Measurements from ENCODE around the gene ANGPT4.

Gene ANGPT4

GRCh38 chr20:833121-833449 is 83.0 kb downstream of the ANGPT4 start:
- H3K9ac ChIP-seq (ENCODE audit: low read length) = peak overlapping the region; percentile 84
- H3K36me3 ChIP-seq (ENCODE audit: low read length) = no peaks in the 10 kb centered on the region
- peaks cover 5% of the 10 kb centered on the region; the same call in 1 of the 2 replicates for H3K79me2 ChIP-seq (ENCODE audit: insufficient read depth, low read length)
- peak overlapping the region; percentile 91 for H3K4me2 ChIP-seq (ENCODE audit: low read depth, low read length, poor library complexity, severe bottlenecking)
- H3K27ac ChIP-seq (ENCODE audit: low read depth, low read length) = no peak overlapping the region
- H3K9me2 ChIP-seq (replicated peaks; ENCODE audit: insufficient read depth, low read length) = no peaks in the 10 kb centered on the region
- H3F3A ChIP-seq (ENCODE audit: insufficient read depth) = no peaks in the 10 kb centered on the region
- H2AFZ ChIP-seq (ENCODE audit: low read depth, low read length, severe bottlenecking) = peak overlapping the region; percentile 99
- TF ChIP-seq EZH2phosphoT487 (conservative IDR thresholded peaks at IDR 0.05; ENCODE audit: low read length) = no peak
- TF ChIP-seq CTCF (IDR thresholded peaks at IDR 0.05; ENCODE audit: insufficient read depth, low read length, poor library complexity, severe bottlenecking) = no peak
- peak overlapping the region; percentile 79 for H3K4me3 ChIP-seq (ENCODE audit: insufficient read depth, low read length, poor library complexity, severe bottlenecking)
- no peaks in the 10 kb centered on the region for H3K27me3 ChIP-seq (ENCODE audit: low read length)
- H4K20me1 ChIP-seq (ENCODE audit: low read depth, low read length) = no peaks in the 10 kb centered on the region
- no peaks in the 10 kb centered on the region for H3K9me3 ChIP-seq (ENCODE audit: insufficient read depth, low read length)

GRCh38 chr20:831956-832355 is 84.2 kb downstream of the ANGPT4 start:
- H3K79me2 ChIP-seq (ENCODE audit: insufficient read depth, low read length) = peaks cover 5% of the 10 kb centered on the region; the same call in 1 of the 2 replicates
- H3K9ac ChIP-seq (ENCODE audit: low read length) = no peak overlapping the region
- H3K27ac ChIP-seq (ENCODE audit: low read depth, low read length) = no peak overlapping the region
- no peaks in the 10 kb centered on the region for H3F3A ChIP-seq (ENCODE audit: insufficient read depth)
- H3K9me3 ChIP-seq (ENCODE audit: insufficient read depth, low read length) = no peaks in the 10 kb centered on the region
- H4K20me1 ChIP-seq (ENCODE audit: low read depth, low read length) = no peaks in the 10 kb centered on the region
- H3K36me3 ChIP-seq (ENCODE audit: low read length) = no peaks in the 10 kb centered on the region
- H3K27me3 ChIP-seq (ENCODE audit: low read length) = no peaks in the 10 kb centered on the region
- H3K4me2 ChIP-seq (ENCODE audit: low read depth, low read length, poor library complexity, severe bottlenecking) = no peak overlapping the region
- TF ChIP-seq EZH2phosphoT487 (conservative IDR thresholded peaks at IDR 0.05; ENCODE audit: low read length) (no peak), CTCF (IDR thresholded peaks at IDR 0.05; ENCODE audit: insufficient read depth, low read length, poor library complexity, severe bottlenecking) (no peak)
- no peak overlapping the region for H3K4me3 ChIP-seq (ENCODE audit: insufficient read depth, low read length, poor library complexity, severe bottlenecking)
- no peaks in the 10 kb centered on the region for H3K9me2 ChIP-seq (replicated peaks; ENCODE audit: insufficient read depth, low read length)
- H2AFZ ChIP-seq (ENCODE audit: low read depth, low read length, severe bottlenecking) = no peak overlapping the region

- Histone ChIP-seq H2AFZ (ENCODE audit: low read depth, low read length, severe bottlenecking) (no peak overlapping the region), H3F3A (ENCODE audit: insufficient read depth) (no peaks in the 10 kb centered on the region)
- no peak for TF ChIP-seq EZH2phosphoT487 (conservative IDR thresholded peaks at IDR 0.05; ENCODE audit: low read length)
- TF ChIP-seq CTCF (IDR thresholded peaks at IDR 0.05; ENCODE audit: insufficient read depth, low read length, poor library complexity, severe bottlenecking) = no peak
These were observed 84.9 kb downstream of the ANGPT4 start for GRCh38 chr20:831251-831650.

More at GRCh38 chr20:831251-831650, 84.9 kb downstream of the ANGPT4 start:
- Histone ChIP-seq H3K27ac (ENCODE audit: low read depth, low read length) (no peak overlapping the region), H3K9me3 (ENCODE audit: insufficient read depth, low read length) (no peaks in the 10 kb centered on the region), H3K4me3 (ENCODE audit: insufficient read depth, low read length, poor library complexity, severe bottlenecking) (no peak overlapping the region), H3K4me2 (ENCODE audit: low read depth, low read length, poor library complexity, severe bottlenecking) (no peak overlapping the region), H3K9me2 (replicated peaks; ENCODE audit: insufficient read depth, low read length) (no peaks in the 10 kb centered on the region), H3K9ac (ENCODE audit: low read length) (no peak overlapping the region), H3K79me2 (ENCODE audit: insufficient read depth, low read length) (peaks cover 5% of the 10 kb centered on the region; the same call in 1 of the 2 replicates), H4K20me1 (ENCODE audit: low read depth, low read length) (no peaks in the 10 kb centered on the region), H3K36me3 (ENCODE audit: low read length) (no peaks in the 10 kb centered on the region), H3K27me3 (ENCODE audit: low read length) (no peaks in the 10 kb centered on the region)

Measured in SU-DHL-6 (cell line).